Progenitor cell of endocrine pancreas (in vitro differentiated cells): ENCODE data around the gene MAS1. TPM values are rescaled to one million over a fixed set of nuclear protein-coding genes. Genes with fewer than 3 reads are reported as not detected.

ENCODE experiments used
- DNase-seq: peaks from one replicate; pipeline ENCODE4 v3.0.0; 2021; ENCODE audit warnings: low spot score; ENCODE audit not compliant: unreplicated experiment
- H3K27ac Mint-ChIP-seq: 2 replicates; pipeline ENCODE4 v1.8.0; 2021; ENCODE audit warnings: mild to moderate bottlenecking, moderate library complexity, mixed read lengths
- H3K27me3 Mint-ChIP-seq: 2 replicates; pipeline ENCODE4 v1.8.0; 2021; ENCODE audit warnings: mixed read lengths
- H3K36me3 Mint-ChIP-seq: 2 replicates; pipeline ENCODE4 v1.8.0; 2022; ENCODE audit warnings: mixed read lengths; ENCODE audit not compliant: insufficient read depth
- H3K4me1 Mint-ChIP-seq: 2 replicates; pipeline ENCODE4 v1.8.0; 2021; ENCODE audit warnings: low read depth, mixed read lengths
- H3K4me3 Mint-ChIP-seq: 2 replicates; pipeline ENCODE4 v1.8.0; 2021; ENCODE audit warnings: low read depth, mild to moderate bottlenecking, moderate library complexity, mixed read lengths
- H3K9me3 Mint-ChIP-seq: 2 replicates; pipeline ENCODE4 v1.8.0; 2021; ENCODE audit warnings: low read depth, mixed read lengths
- total RNA-seq: library from RNA; stranded (reverse); gene quantifications from 2 replicates; pipeline ENCODE4 v1.2.1, GENCODE V29; 2021
- TF ChIP-seq, protein P1 (sequence below): fragments of 200-600 bp; sonication (generic); IDR thresholded peaks from one replicate; pipeline ENCODE4 v1.5.0; 2021; ENCODE audit warnings: antibody characterized with exemption, mild to moderate bottlenecking; ENCODE audit not compliant: unreplicated experiment

Gene MAS1
- total RNA-seq, 1 donor from 2014 or later = not detected

DNA sequence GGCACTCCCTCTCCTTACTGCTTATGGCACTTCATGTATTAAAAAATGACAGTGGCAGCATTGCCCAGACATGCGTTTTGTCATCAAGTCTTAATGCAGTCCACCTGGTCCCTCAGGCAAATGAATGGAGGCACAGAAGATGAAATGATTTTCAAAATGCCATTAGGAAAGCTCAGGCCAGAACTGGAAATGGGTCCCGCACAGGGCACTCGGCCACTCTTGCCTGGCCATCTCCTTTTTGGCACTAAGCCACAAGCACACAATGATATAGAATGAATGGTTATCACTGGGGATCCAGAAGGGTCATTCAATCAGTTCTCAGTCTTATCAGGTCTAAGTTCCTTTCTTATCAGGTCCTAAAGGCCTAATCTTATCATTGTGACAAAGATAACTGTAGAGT is 15.6 kb downstream of the MAS1 start:
- Mint-ChIP-seq H3K27me3 (peaks cover 41% of the 10 kb centered on the region), H3K9me3 (no peaks in the 10 kb centered on the region), H3K27ac (no peak overlapping the region), H3K36me3 (no peaks in the 10 kb centered on the region), H3K4me3 (no peak overlapping the region), H3K4me1 (no peaks in the 10 kb centered on the region)
- no peak for DNase-seq
- TF ChIP-seq, protein P1, sequence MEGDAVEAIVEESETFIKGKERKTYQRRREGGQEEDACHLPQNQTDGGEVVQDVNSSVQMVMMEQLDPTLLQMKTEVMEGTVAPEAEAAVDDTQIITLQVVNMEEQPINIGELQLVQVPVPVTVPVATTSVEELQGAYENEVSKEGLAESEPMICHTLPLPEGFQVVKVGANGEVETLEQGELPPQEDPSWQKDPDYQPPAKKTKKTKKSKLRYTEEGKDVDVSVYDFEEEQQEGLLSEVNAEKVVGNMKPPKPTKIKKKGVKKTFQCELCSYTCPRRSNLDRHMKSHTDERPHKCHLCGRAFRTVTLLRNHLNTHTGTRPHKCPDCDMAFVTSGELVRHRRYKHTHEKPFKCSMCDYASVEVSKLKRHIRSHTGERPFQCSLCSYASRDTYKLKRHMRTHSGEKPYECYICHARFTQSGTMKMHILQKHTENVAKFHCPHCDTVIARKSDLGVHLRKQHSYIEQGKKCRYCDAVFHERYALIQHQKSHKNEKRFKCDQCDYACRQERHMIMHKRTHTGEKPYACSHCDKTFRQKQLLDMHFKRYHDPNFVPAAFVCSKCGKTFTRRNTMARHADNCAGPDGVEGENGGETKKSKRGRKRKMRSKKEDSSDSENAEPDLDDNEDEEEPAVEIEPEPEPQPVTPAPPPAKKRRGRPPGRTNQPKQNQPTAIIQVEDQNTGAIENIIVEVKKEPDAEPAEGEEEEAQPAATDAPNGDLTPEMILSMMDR = no peak

DNA sequence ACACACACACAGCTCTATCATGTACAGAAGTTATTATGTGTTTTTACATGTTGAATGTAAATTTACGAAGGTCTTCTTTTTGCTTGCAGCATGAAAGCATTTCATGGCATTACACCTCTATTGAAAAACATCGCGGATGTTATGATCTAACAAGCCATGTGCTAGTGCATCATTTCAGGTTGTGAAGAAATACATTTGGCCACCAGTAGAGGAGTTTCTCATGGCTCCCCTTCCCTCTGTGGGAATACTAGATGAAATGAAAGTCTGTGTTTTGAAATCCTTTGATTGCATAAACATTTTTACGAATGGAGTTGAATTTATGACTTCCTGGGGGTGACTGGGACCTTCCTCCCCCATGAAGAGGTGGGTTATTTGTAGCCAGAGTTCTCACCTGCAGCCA is 17.7 kb downstream of the MAS1 start:
- peaks cover 2% of the 10 kb centered on the region for H3K4me1 Mint-ChIP-seq
- H3K27me3 Mint-ChIP-seq = peaks cover 47% of the 10 kb centered on the region
- H3K27ac Mint-ChIP-seq = no peak overlapping the region
- TF ChIP-seq, protein P1 = no peak
- no peak for DNase-seq
- H3K4me3 Mint-ChIP-seq = no peak overlapping the region
- no peaks in the 10 kb centered on the region for H3K9me3 Mint-ChIP-seq
- no peaks in the 10 kb centered on the region for H3K36me3 Mint-ChIP-seq

DNA sequence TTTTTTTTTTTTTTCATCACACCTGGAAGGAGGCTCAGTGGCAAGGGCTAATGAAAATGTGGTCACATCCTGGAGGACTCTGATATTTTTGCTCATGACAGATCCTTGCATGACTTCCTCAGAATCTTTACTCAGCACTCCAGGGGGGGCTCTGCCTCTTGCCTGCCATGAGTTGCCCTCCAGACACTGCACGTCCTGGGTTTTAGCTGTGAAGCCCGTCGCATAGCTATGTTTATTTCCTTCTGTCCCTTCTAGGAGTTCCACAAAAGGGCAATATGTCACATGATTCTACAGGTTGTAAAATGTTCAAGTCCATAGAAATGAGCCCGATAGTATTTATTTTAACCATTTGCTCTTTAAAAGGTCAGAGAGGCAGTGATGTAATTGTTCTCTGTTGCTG is 18.2 kb downstream of the MAS1 start:
- Mint-ChIP-seq H3K9me3 (no peaks in the 10 kb centered on the region), H3K27ac (no peak overlapping the region), H3K4me1 (peaks cover 2% of the 10 kb centered on the region), H3K36me3 (no peaks in the 10 kb centered on the region), H3K4me3 (no peak overlapping the region), H3K27me3 (peaks cover 48% of the 10 kb centered on the region)
- no peak for DNase-seq
- TF ChIP-seq, protein P1 = no peak

DNA sequence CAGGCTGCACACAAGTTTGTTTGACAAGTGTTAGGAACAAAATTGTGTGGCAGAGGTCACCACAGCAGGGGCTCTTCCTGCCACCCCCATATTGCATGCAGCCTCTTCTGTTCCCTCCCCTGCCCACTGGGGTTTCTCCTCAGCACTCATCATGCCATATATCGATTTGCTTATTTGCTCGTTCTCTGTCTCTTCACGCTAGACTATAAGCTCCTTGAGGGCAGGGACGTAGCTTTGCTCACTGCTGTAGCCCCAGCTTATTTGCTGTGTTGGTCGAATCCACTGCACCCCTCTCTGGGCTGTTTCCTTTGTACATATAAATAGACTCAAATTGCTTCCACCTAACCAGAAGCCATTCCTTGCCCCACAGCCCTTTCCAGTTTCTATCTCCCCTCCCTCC is 19.6 kb downstream of the MAS1 start:
- TF ChIP-seq, protein P1 = no peak
- Mint-ChIP-seq H3K4me1 (peaks cover 2% of the 10 kb centered on the region), H3K36me3 (no peaks in the 10 kb centered on the region), H3K9me3 (no peaks in the 10 kb centered on the region), H3K27me3 (peaks cover 55% of the 10 kb centered on the region), H3K4me3 (no peak overlapping the region), H3K27ac (no peak overlapping the region)
- no peak for DNase-seq

DNA sequence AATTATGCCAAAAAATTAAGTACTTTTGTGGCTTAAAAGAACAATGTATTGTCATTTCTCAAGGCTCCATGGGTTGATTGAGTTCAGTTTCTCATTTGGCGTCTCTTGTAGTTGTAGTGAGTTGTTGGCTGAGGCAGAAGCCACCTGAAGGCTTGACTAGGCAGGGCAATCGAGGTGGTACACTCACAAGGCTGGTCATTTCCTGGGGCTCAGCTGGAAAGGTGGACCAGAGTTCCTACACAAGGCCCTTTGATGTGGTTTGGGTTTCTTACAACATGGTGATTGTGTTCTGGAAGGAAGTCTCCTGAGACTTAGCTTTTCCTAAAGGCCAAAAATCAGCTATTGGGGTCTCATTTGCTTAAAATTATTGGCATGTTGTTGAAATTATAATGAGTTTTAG is 22.6 kb downstream of the MAS1 start:
- Mint-ChIP-seq H3K4me3 (no peak overlapping the region), H3K27ac (no peak overlapping the region), H3K4me1 (peaks cover 2% of the 10 kb centered on the region), H3K27me3 (peaks cover 48% of the 10 kb centered on the region), H3K36me3 (no peaks in the 10 kb centered on the region), H3K9me3 (no peaks in the 10 kb centered on the region)
- no peak for DNase-seq
- TF ChIP-seq, protein P1 = no peak
